DND-41 (cell line): ENCODE measurements around the gene TOP3B.

ENCODE experiments used
- ATAC-seq: fragments of 200-7000 bp; cut with Tn5 transposase; 3 replicates; pipeline ENCODE4 v1.9.1; 2021; ENCODE audit warnings: low read depth; ENCODE audit not compliant: insufficient read depth
- DNase-seq: peaks from one replicate; pipeline ENCODE4 v3.0.0-alpha.2; 2020
- H2AFZ ChIP-seq: 2 replicates; pipeline ENCODE4 v1.6.0; 2012; ENCODE audit warnings: low read depth, low read length
- H3K27ac ChIP-seq: 2 replicates; pipeline ENCODE4 v1.5.1; 2012; ENCODE audit warnings: low read length, inconsistent platforms
- H3K27me3 ChIP-seq: fragments of 200-600 bp; sonication (generic); 2 replicates; pipeline ENCODE4 v1.6.0; 2012; ENCODE audit warnings: low read length, mild to moderate bottlenecking, inconsistent platforms; ENCODE audit not compliant: insufficient read depth, poor library complexity
- H3K36me3 ChIP-seq: 2 replicates; pipeline ENCODE4 v1.5.1; 2012; ENCODE audit warnings: low read length, inconsistent platforms; ENCODE audit not compliant: insufficient read depth
- H3K4me1 ChIP-seq: 2 replicates; pipeline ENCODE4 v1.5.1; 2012; ENCODE audit warnings: mild to moderate bottlenecking, low read length; ENCODE audit not compliant: insufficient read depth
- H3K4me2 ChIP-seq: 2 replicates; pipeline ENCODE4 v1.6.0; 2012; ENCODE audit warnings: mild to moderate bottlenecking, moderate library complexity, low read length, inconsistent platforms; ENCODE audit not compliant: insufficient read depth
- H3K4me3 ChIP-seq, 2 experiments: fragments of 200-600 bp in 1 of 2; shearing (Covaris generic) in 1 of 2; 2 replicates each; pipeline ENCODE4 v1.5.1; 2012 to 2016; ENCODE audit warnings: inconsistent platforms in 2 of 2, low read length in 2 of 2, mild to moderate bottlenecking in 2 of 2, low read depth in 1 of 2, moderate library complexity in 1 of 2
- H3K79me2 ChIP-seq: 2 replicates; pipeline ENCODE4 v1.6.0; 2012; ENCODE audit warnings: low read length, inconsistent platforms; ENCODE audit not compliant: insufficient read depth
- H3K9ac ChIP-seq: 2 replicates; pipeline ENCODE4 v1.6.0; 2012; ENCODE audit warnings: low read depth, mild to moderate bottlenecking, inconsistent platforms, low read length, moderate library complexity
- H3K9me3 ChIP-seq: 2 replicates; pipeline ENCODE4 v1.5.1; 2012; ENCODE audit warnings: low read length, moderate library complexity, mild to moderate bottlenecking, inconsistent platforms; ENCODE audit not compliant: insufficient read depth, severe bottlenecking
- H4K20me1 ChIP-seq: 2 replicates; pipeline ENCODE4 v1.6.0; 2012; ENCODE audit warnings: low read length; ENCODE audit not compliant: insufficient read depth
- EZH2 ChIP-seq: IDR thresholded peaks from 3 replicates; pipeline ENCODE4 v1.6.1; 2012; ENCODE audit warnings: borderline replicate concordance, low read depth, mild to moderate bottlenecking, moderate library complexity, low read length, inconsistent platforms; ENCODE audit not compliant: severe bottlenecking
- TF ChIP-seq, protein P1 (sequence below): IDR thresholded peaks from 2 replicates; pipeline ENCODE4 v1.5.1; 2012; ENCODE audit warnings: borderline replicate concordance, low read length, moderate library complexity, mild to moderate bottlenecking; ENCODE audit not compliant: poor library complexity, severe bottlenecking; ENCODE audit errors: extremely low read depth

The TOP3B gene

DNA sequence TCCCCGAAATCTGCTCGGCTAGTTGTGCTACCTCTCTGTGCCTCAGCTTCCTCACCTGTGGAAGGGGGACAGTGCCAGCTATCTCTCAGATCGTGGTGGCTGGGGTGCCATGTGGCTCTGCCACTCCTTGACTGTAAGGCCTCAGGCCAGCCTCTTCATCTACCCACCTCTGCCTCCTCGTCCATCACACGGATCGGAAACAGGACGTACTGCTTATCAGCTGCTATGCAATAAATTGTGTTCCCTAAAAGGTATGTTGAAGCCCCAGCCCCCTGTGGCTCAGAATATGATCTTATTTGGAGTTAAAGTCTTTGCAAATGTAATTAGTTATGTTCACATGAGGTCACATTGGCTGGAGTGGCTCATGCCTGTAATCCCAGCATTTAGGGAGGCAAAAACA is 37.7 kb downstream of the TOP3B start:
- Histone ChIP-seq H2AFZ (no peak overlapping the region), H4K20me1 (peaks cover 14% of the 10 kb centered on the region), H3K27ac (no peak overlapping the region), H3K4me3 (no peak overlapping the region), H3K4me1 (no peaks in the 10 kb centered on the region), H3K4me2 (no peak overlapping the region), H3K27me3 (no peaks in the 10 kb centered on the region), H3K9ac (no peak overlapping the region), H3K79me2 (no peaks in the 10 kb centered on the region), H3K9me3 (no peaks in the 10 kb centered on the region), H3K36me3 (peaks cover 24% of the 10 kb centered on the region)
- ATAC-seq: no peak
- TF ChIP-seq, protein P1, sequence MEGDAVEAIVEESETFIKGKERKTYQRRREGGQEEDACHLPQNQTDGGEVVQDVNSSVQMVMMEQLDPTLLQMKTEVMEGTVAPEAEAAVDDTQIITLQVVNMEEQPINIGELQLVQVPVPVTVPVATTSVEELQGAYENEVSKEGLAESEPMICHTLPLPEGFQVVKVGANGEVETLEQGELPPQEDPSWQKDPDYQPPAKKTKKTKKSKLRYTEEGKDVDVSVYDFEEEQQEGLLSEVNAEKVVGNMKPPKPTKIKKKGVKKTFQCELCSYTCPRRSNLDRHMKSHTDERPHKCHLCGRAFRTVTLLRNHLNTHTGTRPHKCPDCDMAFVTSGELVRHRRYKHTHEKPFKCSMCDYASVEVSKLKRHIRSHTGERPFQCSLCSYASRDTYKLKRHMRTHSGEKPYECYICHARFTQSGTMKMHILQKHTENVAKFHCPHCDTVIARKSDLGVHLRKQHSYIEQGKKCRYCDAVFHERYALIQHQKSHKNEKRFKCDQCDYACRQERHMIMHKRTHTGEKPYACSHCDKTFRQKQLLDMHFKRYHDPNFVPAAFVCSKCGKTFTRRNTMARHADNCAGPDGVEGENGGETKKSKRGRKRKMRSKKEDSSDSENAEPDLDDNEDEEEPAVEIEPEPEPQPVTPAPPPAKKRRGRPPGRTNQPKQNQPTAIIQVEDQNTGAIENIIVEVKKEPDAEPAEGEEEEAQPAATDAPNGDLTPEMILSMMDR: no peak
- TF ChIP-seq EZH2: no peak
- DNase-seq: no peak

DNA sequence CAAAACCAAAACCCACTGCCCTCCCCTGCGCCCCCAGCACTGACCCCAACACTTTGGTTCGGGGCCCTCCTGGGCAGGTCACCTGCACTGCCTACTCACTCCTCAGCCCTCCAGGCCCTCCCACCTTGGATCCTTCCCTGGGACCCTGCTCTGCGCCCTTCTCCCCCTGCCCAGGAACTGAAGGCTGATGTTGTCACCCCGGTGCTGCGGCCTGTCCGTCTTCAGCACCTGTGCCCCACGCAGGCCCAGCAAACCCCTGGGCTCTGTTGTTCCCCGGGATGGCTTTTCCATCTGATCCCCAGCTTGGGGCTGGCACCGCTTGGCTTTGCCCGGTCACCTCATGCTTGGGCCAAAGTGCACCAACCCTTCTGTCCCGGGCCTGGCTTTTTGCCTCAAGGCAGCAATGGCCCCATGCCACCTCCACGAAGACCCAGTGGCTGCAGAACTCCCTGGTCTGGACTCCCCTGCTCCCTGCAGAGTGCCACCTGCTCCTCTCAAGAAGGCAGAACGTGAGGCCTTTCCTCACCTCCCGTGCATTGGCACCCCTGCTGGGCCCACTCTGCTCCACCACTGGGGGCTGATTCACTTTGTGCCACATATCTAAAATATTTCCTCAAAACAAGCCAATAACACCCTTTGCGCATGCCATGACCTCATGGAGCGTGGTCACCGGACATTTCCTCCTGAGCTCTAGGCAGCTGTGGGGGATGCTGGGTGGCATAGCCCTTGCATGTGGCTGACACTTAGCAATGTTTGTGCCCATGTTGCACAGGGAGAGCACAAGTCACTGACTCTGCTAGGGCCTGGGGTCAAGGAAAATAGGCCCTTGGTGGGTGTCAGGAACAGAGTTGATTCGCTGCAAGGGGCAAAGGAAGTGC is 38.8 kb downstream of the TOP3B start:
- no peak overlapping the region for H3K4me2 ChIP-seq
- TF ChIP-seq, protein P1: no peak
- TF ChIP-seq EZH2: no peak
- DNase-seq (no peak), ATAC-seq (no peak)
- no peak overlapping the region for H3K4me3 ChIP-seq
- H3K27ac ChIP-seq: no peak overlapping the region
- peaks cover 24% of the 10 kb centered on the region for H3K36me3 ChIP-seq
- no peaks in the 10 kb centered on the region for H3K79me2 ChIP-seq
- H3K9me3 ChIP-seq: no peaks in the 10 kb centered on the region
- no peaks in the 10 kb centered on the region for H3K27me3 ChIP-seq
- H3K9ac ChIP-seq: no peak overlapping the region
- peaks cover 8% of the 10 kb centered on the region for H4K20me1 ChIP-seq
- H3K4me1 ChIP-seq: peaks cover 4% of the 10 kb centered on the region
- no peak overlapping the region for H2AFZ ChIP-seq

DNA sequence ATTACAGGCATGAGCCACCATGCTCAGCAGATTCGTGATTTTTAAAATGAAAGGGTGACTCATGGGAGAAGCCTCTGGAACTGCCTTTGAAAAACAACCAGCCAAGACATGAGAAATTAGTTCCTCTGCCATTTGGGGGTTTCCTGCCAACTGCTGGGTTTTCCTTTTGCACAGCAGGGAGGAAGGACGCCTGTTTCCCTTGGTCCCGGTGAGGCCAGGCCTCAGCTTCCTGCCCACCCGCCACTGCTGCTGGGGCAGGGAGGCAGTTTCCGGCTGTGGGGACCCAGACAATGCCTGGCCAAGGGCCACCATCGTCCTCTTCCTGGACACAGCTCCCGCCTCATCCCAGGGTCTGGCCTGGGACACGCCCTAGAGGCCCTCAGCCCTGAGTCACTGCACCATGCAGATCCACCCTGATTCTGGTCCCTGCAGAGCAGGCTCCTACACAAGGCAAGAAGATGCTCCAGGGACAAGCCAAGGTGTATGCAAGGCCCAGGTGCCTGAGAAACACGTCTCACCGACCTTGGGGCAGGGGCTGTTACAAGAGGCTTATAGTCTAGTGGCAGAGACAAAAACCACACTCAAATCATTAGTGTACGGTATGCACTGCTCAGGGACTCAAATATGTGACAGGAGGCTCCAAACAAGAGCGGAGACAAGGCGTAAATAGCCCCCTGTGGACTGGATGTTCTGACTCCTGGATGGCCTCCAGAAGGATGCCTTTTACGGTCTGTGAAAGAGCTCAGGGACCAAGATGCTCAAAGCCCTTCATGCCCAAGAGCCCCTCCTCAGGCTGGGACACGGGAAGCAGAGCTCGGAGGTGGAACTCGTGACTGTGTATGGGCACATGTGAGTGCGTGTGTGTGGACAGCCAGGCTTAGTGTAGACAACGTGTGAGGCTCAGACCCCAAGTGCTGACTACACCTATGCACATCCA is 39.9 kb downstream of the TOP3B start:
- Histone ChIP-seq H3K36me3 (peaks cover 24% of the 10 kb centered on the region), H3K4me2 (no peak overlapping the region), H3K9ac (no peak overlapping the region), H3K9me3 (no peaks in the 10 kb centered on the region), H3K4me1 (peaks cover 16% of the 10 kb centered on the region), H3K27ac (no peak overlapping the region), H4K20me1 (0 out of 2 replicates have a peak, but pooled peaks cover 6% of the 10 kb centered on the region), H3K4me3 (no peak overlapping the region), H2AFZ (no peak overlapping the region), H3K79me2 (no peaks in the 10 kb centered on the region), H3K27me3 (no peaks in the 10 kb centered on the region)
- ATAC-seq: no peak
- TF ChIP-seq, protein P1: no peak
- no peak for TF ChIP-seq EZH2
- DNase-seq: no peak
